ENCODE results near the gene SPPL2B. TPM values are rescaled to one million over a fixed set of nuclear protein-coding genes. Genes with fewer than 3 reads are reported as not detected.

SPPL2B gene, protein sequence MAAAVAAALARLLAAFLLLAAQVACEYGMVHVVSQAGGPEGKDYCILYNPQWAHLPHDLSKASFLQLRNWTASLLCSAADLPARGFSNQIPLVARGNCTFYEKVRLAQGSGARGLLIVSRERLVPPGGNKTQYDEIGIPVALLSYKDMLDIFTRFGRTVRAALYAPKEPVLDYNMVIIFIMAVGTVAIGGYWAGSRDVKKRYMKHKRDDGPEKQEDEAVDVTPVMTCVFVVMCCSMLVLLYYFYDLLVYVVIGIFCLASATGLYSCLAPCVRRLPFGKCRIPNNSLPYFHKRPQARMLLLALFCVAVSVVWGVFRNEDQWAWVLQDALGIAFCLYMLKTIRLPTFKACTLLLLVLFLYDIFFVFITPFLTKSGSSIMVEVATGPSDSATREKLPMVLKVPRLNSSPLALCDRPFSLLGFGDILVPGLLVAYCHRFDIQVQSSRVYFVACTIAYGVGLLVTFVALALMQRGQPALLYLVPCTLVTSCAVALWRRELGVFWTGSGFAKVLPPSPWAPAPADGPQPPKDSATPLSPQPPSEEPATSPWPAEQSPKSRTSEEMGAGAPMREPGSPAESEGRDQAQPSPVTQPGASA
- 11.9 to 24.2 TPM (median 20.8 TPM) in 5 replicates for total RNA-seq (2022; extraction: Qiagen RNA extraction)

DNA sequence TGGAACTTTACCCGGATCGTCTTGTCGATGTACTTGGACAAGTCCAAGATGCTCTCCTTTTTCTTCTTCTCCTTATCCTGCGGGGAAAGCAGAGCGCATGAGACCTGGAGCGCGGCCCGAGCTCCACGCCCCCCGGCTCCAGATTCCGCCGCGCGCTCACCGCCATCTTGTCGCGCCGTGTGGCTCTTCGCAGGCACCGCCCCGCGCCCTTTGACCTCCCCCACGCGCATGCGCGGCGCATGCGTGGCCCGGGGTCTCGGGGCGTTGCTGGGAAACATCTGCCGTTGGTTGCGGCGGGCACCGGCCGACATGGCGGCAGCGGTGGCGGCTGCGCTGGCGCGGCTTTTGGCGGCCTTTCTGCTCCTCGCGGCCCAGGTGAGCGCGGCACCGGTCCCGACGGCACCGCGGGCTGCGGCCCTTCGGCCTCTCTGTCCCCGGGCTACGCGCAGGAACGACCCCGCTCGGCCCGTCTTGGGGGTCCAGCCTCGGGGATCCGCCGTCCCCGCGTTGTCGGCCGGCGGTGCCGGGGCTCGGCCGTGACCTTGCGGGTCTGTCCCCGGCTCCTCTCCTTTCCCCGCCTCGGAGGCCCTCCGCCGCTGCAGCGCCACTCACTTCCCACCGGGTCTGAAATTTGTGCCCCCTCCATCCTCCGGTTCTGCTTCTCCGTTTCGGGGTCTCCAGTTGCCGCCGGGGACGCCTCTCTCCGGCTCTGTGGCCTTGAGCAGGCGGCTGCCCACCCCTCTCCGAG lies at the start of gene SPPL2B, which contains the start of gene LSM7:
Gene SPPL2B (plus strand): TSS at position 284 of the 748 bp plus-strand sequence. CDS start 26 bp downstream, at position 310.
Gene LSM7 (minus strand): TSS at position 186 of the 748 bp plus-strand sequence. CDS start 20 bp downstream, at position 166.

DNA sequence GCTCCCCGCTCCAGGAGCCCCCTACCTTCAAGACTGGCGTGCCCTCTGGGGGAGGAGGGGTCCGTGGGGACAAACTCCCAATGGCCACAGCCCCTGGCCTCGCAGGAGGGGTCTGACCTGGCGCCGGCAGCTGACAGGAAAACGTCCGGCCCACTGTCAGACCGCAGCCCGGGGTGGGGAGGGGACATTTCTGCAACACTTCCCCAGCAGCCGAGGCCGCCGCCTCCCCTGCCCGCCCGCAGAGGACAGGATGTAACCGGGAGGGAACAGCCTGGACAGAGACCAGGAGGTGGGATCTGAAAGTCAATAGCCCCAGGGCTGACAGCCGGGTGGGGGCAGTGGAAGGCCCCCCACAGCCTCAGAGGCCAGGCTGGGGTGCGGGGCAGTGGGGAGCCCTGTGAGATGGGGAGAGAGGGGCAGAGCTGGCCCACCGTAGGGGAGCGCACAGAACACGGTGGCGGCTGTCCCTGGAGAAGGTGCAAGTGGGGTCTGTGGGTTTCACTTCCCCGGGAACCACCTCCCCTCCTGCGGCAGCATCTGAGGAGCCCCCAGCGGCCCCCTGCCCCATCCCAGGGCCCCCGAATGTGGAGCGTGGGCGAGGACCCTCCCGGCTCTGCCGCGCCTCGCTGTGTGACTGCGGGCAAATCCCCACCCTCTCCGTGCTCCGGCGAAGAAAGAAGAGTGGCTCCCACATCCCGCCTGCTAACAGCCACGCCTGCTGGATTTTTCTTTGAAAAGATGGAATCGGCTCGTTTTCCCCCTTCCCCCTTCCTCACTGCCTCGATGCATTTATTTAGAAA lies 46.2 kb upstream of the SPPL2B start, which contains the start of gene PEAK3:
Gene PEAK3 (minus strand): TSS at position 114 of the 800 bp plus-strand sequence. CDS start 1,244 bp downstream, outside the sequence.

DNA sequence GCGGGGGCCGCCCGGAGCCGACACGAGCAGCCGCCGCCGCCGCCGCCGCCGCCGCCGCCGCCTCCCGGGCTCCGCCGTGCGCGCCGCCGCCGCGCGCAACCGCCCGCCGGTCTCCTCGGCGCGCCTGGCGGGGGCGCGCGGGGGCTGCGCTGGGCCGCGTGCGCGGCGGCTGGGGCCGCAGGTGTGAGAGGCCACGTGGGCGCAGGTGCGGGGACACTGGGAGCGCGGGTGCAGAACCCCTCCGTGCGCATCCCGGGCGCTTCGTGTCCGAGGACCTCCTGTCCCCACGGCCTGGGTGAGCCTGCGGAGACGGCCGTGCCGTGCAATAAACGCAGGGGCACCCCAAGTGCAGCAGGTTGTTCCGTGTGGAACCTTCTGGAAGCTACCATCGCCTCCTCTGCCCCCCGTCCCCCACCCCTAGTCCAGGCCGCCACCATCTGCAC lies 20.3 kb upstream of the SPPL2B start, which contains the start of gene LINGO3:
Gene LINGO3 (minus strand): TSS at position 41 of the 443 bp plus-strand sequence. CDS start 16,378 bp downstream, outside the sequence.

DNA sequence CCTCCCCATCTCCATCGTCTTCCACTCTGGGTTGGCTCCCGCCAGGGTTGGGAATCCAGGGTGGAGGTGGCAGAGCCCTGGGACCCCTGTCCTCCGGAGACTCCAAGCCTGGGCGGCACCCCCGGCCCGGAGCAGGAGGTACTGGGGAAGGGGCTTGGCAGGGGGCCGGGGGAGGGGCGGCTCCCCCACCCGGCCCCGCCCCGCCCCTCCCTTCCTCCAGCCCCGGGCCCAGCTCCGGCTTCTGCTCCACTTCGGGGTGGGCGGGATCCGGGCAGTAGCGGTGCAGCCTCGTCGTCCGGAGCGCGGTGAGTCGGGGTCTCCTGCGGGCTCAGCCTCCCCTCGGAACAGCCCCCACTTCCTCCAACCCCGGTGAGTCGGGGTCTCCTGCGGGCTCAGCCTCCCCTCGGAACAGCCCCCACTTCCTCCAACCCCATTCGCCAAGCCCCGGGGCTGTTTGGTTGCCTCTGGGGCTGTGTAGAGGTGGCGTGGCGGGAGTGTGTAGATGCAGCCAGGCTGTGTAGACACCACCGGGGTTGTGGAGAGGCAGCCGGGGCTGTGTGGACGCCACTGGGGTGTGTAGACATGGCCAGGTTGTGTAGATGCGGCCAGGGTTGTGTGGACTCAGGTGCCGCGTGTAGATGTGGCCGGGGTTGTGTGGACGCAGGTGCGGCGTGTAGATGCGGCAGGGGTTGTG lies 31.7 kb downstream of the SPPL2B start, which contains the start of gene TMPRSS9:
Gene TMPRSS9 (plus strand): TSS at position 274 of the 694 bp plus-strand sequence. CDS start 29,521 bp downstream, outside the sequence.

Other genes with a start within 250 kb of the SPPL2B start
- gene MOB3A, start 232.4 kb upstream of the SPPL2B start, total RNA-seq (2022; extraction: Qiagen RNA extraction), result 12.3 to 13.7 TPM (median 13.2 TPM) in 5 replicates
- gene IZUMO4, start 231.8 kb upstream of the SPPL2B start, total RNA-seq (2022; extraction: Qiagen RNA extraction), result 0.32 to 1.0 TPM (median 0.87 TPM) in 5 replicates
- 63.7 to 80.4 TPM (median 76.8 TPM) in 5 replicates for gene AP3D1, start 177.1 kb upstream of the SPPL2B start, total RNA-seq (2022; extraction: Qiagen RNA extraction)
- 10.7 to 18.7 TPM (median 18.0 TPM) in 5 replicates for gene DOT1L, start 164.8 kb upstream of the SPPL2B start, total RNA-seq (2022; extraction: Qiagen RNA extraction)
- gene PLEKHJ1, start 92.4 kb upstream of the SPPL2B start, total RNA-seq (2022; extraction: Qiagen RNA extraction), result 39.1 to 60.0 TPM (median 59.1 TPM) in 5 replicates
- gene SF3A2, start 91.9 kb upstream of the SPPL2B start, total RNA-seq (2022; extraction: Qiagen RNA extraction), result 63.8 to 74.1 TPM (median 69.0 TPM) in 5 replicates
- 7.6 to 24.5 TPM (median 15.3 TPM) in 5 replicates for gene AMH, start 79.4 kb upstream of the SPPL2B start, total RNA-seq (2022; extraction: Qiagen RNA extraction)
- gene JSRP1, start 72.3 kb upstream of the SPPL2B start, total RNA-seq (2022; extraction: Qiagen RNA extraction), result 0.42 to 0.86 TPM (median 0.76 TPM) in 5 replicates
- gene PEAK3, start 46.5 kb upstream of the SPPL2B start, total RNA-seq (2022; extraction: Qiagen RNA extraction), result 0.08 to 0.15 TPM (median 0.11 TPM) in 3 of 5 replicates, not detected in the others
- gene LINGO3, start 20.5 kb upstream of the SPPL2B start, total RNA-seq (2022; extraction: Qiagen RNA extraction), result 0.07 TPM in 1 of 5 replicates, not detected in the others
- gene LSM7, start 98 bp upstream of the SPPL2B start, total RNA-seq (2022; extraction: Qiagen RNA extraction), result 135 to 163 TPM (median 151 TPM) in 5 replicates
- gene TMPRSS9, start 31.6 kb downstream of the SPPL2B start, total RNA-seq (2022; extraction: Qiagen RNA extraction), result 0.04 to 0.08 TPM (median 0.05 TPM) in 3 of 5 replicates, not detected in the others
- gene TIMM13, start 98.9 kb downstream of the SPPL2B start, total RNA-seq (2022; extraction: Qiagen RNA extraction), result 61.4 to 135 TPM (median 123 TPM) in 5 replicates
- 58.2 to 83.9 TPM (median 78.5 TPM) in 5 replicates for gene LMNB2, start 128.3 kb downstream of the SPPL2B start, total RNA-seq (2022; extraction: Qiagen RNA extraction)
- 96.2 to 118 TPM (median 108 TPM) in 5 replicates for gene GADD45B, start 147.4 kb downstream of the SPPL2B start, total RNA-seq (2022; extraction: Qiagen RNA extraction)